GF-D8 (cell line): ENCODE measurements around the gene PIH1D2.
"Not testable (repeated sequence)": the region's sequence is repeated elsewhere in the genome, so short reads cannot be mapped to it uniquely, and the experiment has no call there.

ENCODE experiments used
- DNase-seq: peaks from one replicate; lab custom pipeline; 2025; lab: John Stamatoyannopoulos, UW

Gene PIH1D2

GRCh38 chr11:112057170-112057569 is 16.6 kb downstream of the PIH1D2 start:
- DNase-seq: no peak

DNA sequence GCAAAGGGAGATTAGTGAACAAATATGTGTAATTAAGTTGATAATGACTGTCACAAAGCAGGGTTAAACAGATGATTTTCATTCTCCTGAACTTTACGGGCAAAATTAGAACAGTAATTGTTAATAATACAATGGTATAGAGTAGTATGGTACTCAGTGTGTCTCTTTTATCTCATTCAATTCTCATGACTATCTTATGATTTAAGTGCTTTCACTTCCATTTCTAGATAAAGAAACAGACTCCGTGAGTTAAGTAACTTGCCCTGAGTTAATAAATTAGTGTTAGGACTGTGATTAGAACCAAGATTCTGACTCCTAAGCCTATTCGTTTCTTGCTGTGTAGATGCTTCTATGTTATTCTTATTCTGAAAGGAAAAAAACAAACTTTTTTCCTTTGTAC is 22.0 kb downstream of the PIH1D2 start:
- DNase-seq: no peak

- DNase-seq: no peak
Measured at GRCh38 chr11:112050721-112051120, 23.1 kb downstream of the PIH1D2 start.

- DNase-seq: no peak
Measured at GRCh38 chr11:112049777-112050176, 24.0 kb downstream of the PIH1D2 start.

DNA sequence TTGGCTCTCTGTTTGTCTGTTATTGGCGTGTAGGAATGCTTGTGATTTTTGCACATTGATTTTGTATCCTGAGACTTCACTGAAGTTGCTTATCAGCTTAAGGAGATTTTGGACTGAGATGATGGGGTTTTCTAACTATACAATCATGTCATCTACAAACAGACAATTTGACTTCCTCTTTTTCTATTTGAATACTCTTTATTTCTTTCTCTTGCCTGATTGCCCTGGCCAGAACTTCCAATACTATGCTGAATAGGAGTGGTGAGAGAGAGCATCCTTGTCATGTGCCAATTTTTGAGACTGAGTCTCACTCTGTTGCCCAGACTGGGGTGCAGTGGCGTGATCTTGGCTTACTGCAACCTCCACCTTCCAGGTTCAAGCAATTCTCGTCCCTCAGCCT is 25.6 kb downstream of the PIH1D2 start:
- not testable (repeated sequence) for DNase-seq

DNA sequence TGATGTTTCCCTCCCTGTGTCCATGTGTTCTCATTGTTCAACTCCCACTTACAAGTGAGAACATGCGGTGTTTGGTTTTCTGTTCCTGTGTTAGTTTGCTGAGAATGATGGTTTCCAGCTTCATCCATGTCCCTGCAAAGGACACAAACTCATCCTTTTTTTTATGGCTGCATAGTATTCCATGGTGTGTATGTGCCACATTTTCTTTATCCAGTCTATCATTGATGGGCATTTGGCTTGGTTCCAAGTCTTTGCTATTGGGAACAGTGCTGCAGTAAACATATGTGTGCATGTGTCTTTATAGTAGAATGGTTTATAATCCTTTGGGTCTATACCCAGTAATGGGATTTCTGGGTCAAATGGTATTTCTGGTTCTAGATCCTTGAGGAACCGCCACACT is 27.2 kb downstream of the PIH1D2 start:
- not testable (repeated sequence) for DNase-seq

- DNase-seq: no peak
Measured at GRCh38 chr11:112044961-112045360, 28.9 kb downstream of the PIH1D2 start.

- no peak for DNase-seq
Measured at GRCh38 chr11:112042961-112043304, 30.9 kb downstream of the PIH1D2 start.

GRCh38 chr11:112042161-112042960 is 31.5 kb downstream of the PIH1D2 start:
- DNase-seq: peak; percentile 60

- no peak for DNase-seq
Measured at GRCh38 chr11:112037527-112037926, 36.3 kb downstream of the PIH1D2 start.

- no peak for DNase-seq
Measured at GRCh38 chr11:112033902-112034301, 39.9 kb downstream of the PIH1D2 start.

GRCh38 chr11:112029460-112029859 is 44.4 kb downstream of the PIH1D2 start:
- DNase-seq: no peak

DNA sequence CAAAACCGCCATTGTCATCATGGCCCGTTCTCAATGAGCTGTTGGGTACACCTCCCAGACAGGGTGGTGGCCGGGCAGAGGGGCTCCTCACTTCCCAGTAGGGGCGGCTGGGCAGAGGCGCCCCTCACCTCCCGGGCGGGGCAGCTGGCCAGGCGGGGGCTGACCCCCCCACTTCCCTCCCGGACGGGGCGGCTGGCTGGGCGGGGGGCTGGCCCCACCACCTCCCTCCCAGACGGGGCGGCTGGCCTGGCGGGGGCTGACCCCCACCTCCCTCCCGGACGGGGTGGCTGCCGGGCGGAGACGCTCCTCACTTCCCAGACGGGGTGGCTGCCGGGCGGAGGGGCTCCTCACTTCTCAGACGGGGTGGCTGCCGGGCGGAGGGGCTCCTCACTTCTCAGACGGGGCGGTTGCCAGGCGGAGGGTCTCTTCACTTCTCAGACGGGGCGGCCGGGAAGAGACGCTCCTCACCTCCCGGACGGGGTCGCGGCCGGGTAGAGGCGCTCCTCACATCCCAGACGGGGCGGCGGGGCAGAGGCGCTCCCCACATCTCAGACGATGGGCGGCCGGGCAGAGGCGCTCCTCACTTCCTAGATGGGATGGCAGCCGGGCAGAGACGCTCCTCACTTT is 46.9 kb downstream of the PIH1D2 start:
- not testable (repeated sequence) for DNase-seq

DNA sequence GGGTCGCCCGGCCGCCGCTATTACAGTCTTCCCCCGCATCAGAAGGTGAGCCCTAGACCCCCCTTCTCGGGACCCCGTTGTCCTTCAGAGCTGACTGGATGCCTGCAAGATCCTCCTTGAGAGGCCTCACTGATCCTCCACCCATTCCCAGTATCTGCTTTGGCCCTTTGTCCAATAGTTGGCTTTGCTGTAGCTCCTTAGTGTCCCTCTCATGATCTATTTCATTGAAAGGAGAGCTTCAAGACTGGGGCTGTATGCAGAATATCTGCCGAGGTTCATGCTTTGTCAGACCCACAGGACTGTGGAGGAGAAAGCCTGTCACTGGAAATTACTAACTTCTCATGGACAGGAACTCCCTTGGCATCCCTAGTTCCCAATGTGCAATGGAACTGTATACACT is 48.1 kb downstream of the PIH1D2 start:
- no peak for DNase-seq

GRCh38 chr11:112024773-112025678 is 48.8 kb downstream of the PIH1D2 start, which contains the start of gene DLAT:
Gene DLAT, plus strand, starts transcription at chr11:112025408. Its CDS starts 65 bp downstream, at chr11:112025473.
- DNase-seq: peak; percentile 97

DNA sequence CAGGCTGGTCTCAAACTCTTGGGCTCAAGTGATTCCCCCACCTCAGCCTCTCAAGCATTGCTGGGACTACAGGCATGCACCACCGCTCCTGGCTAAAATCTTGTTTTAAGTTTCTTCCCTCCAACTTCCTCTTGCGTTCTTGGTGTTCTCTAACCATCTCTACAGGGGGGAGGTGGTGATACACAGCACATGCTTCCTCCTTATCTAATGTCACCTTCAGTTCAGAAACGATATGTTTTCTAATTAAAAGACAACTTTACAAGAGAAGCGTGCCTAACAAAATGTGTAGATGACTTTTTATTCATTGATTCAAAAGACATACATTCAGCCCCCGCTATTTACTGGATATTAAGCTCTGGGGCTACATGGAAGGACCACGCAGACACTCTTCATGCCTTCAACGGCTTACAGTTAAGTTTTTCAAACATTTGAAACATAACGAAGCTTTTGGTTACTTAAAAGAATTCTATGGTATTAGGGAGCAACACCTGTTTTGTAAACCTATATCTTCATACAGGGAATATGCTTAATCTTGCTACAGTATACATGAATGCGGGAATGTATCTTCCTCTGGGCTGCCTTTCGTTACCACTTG is 49.5 kb downstream of the PIH1D2 start:
- DNase-seq: peak; percentile 93

GRCh38 chr11:112023104-112023503 is 50.7 kb downstream of the PIH1D2 start:
- DNase-seq: no peak

GRCh38 chr11:112019066-112019465 is 54.8 kb downstream of the PIH1D2 start:
- DNase-seq: no peak
